ENCODE results near the gene ALAS1.
"Not testable (repeated sequence)": the region's sequence is repeated elsewhere in the genome, so short reads cannot be mapped to it uniquely, and the experiment has no call there.

ALAS1 gene

GRCh38 chr3:52176180-52176752, 21.7 kb upstream of the ALAS1 start:
- TF ChIP-seq, protein P1, sequence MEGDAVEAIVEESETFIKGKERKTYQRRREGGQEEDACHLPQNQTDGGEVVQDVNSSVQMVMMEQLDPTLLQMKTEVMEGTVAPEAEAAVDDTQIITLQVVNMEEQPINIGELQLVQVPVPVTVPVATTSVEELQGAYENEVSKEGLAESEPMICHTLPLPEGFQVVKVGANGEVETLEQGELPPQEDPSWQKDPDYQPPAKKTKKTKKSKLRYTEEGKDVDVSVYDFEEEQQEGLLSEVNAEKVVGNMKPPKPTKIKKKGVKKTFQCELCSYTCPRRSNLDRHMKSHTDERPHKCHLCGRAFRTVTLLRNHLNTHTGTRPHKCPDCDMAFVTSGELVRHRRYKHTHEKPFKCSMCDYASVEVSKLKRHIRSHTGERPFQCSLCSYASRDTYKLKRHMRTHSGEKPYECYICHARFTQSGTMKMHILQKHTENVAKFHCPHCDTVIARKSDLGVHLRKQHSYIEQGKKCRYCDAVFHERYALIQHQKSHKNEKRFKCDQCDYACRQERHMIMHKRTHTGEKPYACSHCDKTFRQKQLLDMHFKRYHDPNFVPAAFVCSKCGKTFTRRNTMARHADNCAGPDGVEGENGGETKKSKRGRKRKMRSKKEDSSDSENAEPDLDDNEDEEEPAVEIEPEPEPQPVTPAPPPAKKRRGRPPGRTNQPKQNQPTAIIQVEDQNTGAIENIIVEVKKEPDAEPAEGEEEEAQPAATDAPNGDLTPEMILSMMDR (IDR thresholded peaks at IDR 0.05; ENCODE audit: low read depth, low read length): no peak
- no peak for TF ChIP-seq MYC (IDR thresholded peaks at IDR 0.05; ENCODE audit: low read depth, low read length)
- no peak for TF ChIP-seq POLR2A (IDR thresholded peaks at IDR 0.05; ENCODE audit: extremely low read depth, insufficient read length)
- no peak for TF ChIP-seq MAX (IDR thresholded peaks at IDR 0.05; ENCODE audit: low read depth, low read length)
- H3K4me3 ChIP-seq (ENCODE audit: low read depth, low read length): no peak overlapping the region
- DNase-seq (ENCODE audit: low read depth): no peak

DNA sequence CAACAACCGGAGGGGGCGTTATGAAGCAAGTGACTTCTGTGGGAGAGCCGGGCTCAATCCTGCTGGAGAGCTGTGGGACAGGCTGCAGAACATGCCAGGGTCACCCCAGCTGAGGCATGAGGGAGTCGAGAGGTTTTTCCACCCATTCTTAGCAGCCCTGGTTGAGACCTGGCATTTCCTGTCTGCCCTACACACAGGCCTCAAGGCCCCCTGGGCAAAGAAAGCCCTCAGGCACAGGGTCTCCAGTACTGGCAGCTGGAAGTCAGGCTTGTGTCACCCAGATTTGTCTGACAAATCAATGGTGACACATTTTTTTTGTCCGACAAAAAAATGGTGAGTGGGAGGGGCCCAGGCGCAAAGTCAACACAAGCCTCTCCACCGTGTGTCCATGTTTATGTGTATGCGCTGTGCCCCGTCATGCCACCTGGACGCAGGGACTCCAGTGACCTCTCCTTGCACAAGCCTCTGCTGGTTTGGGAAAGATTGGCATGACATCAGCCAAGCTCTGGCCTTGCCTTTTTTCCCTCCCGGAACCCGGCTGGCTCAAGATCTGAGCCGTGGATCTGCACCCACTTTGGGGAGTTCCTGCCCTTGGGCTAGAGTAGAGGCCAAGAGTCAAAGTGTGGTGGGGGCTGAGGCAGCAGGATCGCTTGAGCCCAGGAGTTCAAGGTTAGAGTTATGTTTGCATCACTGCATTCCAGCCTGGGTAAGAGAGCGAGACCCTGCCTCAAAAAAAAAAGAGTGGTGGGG, 20.8 kb upstream of the ALAS1 start:
- no peak for DNase-seq (ENCODE audit: low read depth)
- TF ChIP-seq, protein P1 (IDR thresholded peaks at IDR 0.05; ENCODE audit: low read depth, low read length): no peak
- TF ChIP-seq MYC (IDR thresholded peaks at IDR 0.05; ENCODE audit: low read depth, low read length) (no peak), POLR2A (IDR thresholded peaks at IDR 0.05; ENCODE audit: extremely low read depth, insufficient read length) (no peak), MAX (IDR thresholded peaks at IDR 0.05; ENCODE audit: low read depth, low read length) (no peak)
- no peak overlapping the region for H3K4me3 ChIP-seq (ENCODE audit: low read depth, low read length)

- no peak overlapping the region for H3K4me3 ChIP-seq (ENCODE audit: low read depth, low read length)
- no peak for DNase-seq (ENCODE audit: low read depth)
- TF ChIP-seq, protein P1 (IDR thresholded peaks at IDR 0.05; ENCODE audit: low read depth, low read length): no peak
- TF ChIP-seq MAX (IDR thresholded peaks at IDR 0.05; ENCODE audit: low read depth, low read length) (no peak), POLR2A (IDR thresholded peaks at IDR 0.05; ENCODE audit: extremely low read depth, insufficient read length) (no peak), MYC (IDR thresholded peaks at IDR 0.05; ENCODE audit: low read depth, low read length) (no peak)
Observed at GRCh38 chr3:52177701-52178042, 20.3 kb upstream of the ALAS1 start.

GRCh38 chr3:52178126-52178525, 19.8 kb upstream of the ALAS1 start:
- H3K4me3 ChIP-seq (ENCODE audit: low read depth, low read length): not testable (repeated sequence)
- DNase-seq (ENCODE audit: low read depth): peak; percentile 65

- no peak overlapping the region for H3K4me3 ChIP-seq (ENCODE audit: low read depth, low read length)
- DNase-seq (ENCODE audit: low read depth): no peak
- no peak for TF ChIP-seq MAX (IDR thresholded peaks at IDR 0.05; ENCODE audit: low read depth, low read length)
- no peak for TF ChIP-seq POLR2A (IDR thresholded peaks at IDR 0.05; ENCODE audit: extremely low read depth, insufficient read length)
- TF ChIP-seq MYC (IDR thresholded peaks at IDR 0.05; ENCODE audit: low read depth, low read length): no peak
- TF ChIP-seq, protein P1 (IDR thresholded peaks at IDR 0.05; ENCODE audit: low read depth, low read length): no peak
Observed at GRCh38 chr3:52178537-52178936, 19.4 kb upstream of the ALAS1 start.

GRCh38 chr3:52181543-52181942, 16.4 kb upstream of the ALAS1 start:
- no peak overlapping the region for H3K4me3 ChIP-seq (ENCODE audit: low read depth, low read length)
- TF ChIP-seq, protein P1 (IDR thresholded peaks at IDR 0.05; ENCODE audit: low read depth, low read length): no peak
- no peak for TF ChIP-seq MYC (IDR thresholded peaks at IDR 0.05; ENCODE audit: low read depth, low read length)
- no peak for TF ChIP-seq POLR2A (IDR thresholded peaks at IDR 0.05; ENCODE audit: extremely low read depth, insufficient read length)
- TF ChIP-seq MAX (IDR thresholded peaks at IDR 0.05; ENCODE audit: low read depth, low read length): no peak
- no peak for DNase-seq (ENCODE audit: low read depth)
